WTC11 (cell line): ENCODE measurements around the gene CTNNAL1. TPM values are rescaled to one million over a fixed set of nuclear protein-coding genes. Genes with fewer than 3 reads are reported as not detected.

ENCODE experiments used
- ATAC-seq: fragments of 200-7000 bp; cut with Tn5 transposase; 2 replicates; pipeline ENCODE4 v1.10.0; 2021; ENCODE audit warnings: mild to moderate bottlenecking, moderate library complexity
- CTCF ChIA-PET: fragments of 300-600 bp; sonication (Branson Sonifier 250); formaldehyde crosslinking; loops from one replicate; lab custom pipeline; 2021; ENCODE audit warnings: antibody characterized with exemption; lab: Charles Lee
- POLR2A ChIA-PET: fragments of 350-600 bp; sonication (Branson Sonifier 250); formaldehyde crosslinking; loops from one replicate; lab custom pipeline; 2021; ENCODE audit warnings: antibody characterized with exemption; lab: Charles Lee
- DNase-seq: peaks from one replicate; pipeline ENCODE4 v3.0.0; 2021; ENCODE audit warnings: low spot score
- H3K27ac Mint-ChIP-seq: 2 replicates; pipeline ENCODE4 v1.8.0; 2021; ENCODE audit warnings: mixed read lengths
- H3K27me3 Mint-ChIP-seq: 2 replicates; pipeline ENCODE4 v1.8.0; 2021; ENCODE audit warnings: low read depth, mild to moderate bottlenecking, moderate library complexity, mixed read lengths
- H3K36me3 Mint-ChIP-seq: 2 replicates; pipeline ENCODE4 v1.8.0; 2021; ENCODE audit warnings: mixed read lengths
- H3K4me1 Mint-ChIP-seq: 2 replicates; pipeline ENCODE4 v1.8.0; 2022; ENCODE audit warnings: mixed read lengths
- H3K4me3 Mint-ChIP-seq: 2 replicates; pipeline ENCODE4 v1.8.0; 2021; ENCODE audit warnings: mild to moderate bottlenecking, moderate library complexity, mixed read lengths
- H3K9me3 Mint-ChIP-seq: 2 replicates; pipeline ENCODE4 v1.8.0; 2021; ENCODE audit warnings: mixed read lengths
- AFF4 ChIP-seq: sonication (generic); formaldehyde crosslinking; IDR thresholded peaks from 2 replicates; pipeline ENCODE4 v1.8.1; 2023; ENCODE audit warnings: mild to moderate bottlenecking, missing genetic modification reagents, borderline replicate concordance
- ATF3 ChIP-seq: sonication (generic); formaldehyde crosslinking; conservative IDR thresholded peaks from 2 replicates; pipeline ENCODE4 v1.8.1; 2022; ENCODE audit warnings: mild to moderate bottlenecking, missing genetic modification reagents
- CREB1 ChIP-seq: sonication (generic); formaldehyde crosslinking; IDR thresholded peaks from 2 replicates; pipeline ENCODE4 v1.8.0; 2023; ENCODE audit warnings: mild to moderate bottlenecking, missing genetic modification reagents
- CREM ChIP-seq: sonication (generic); formaldehyde crosslinking; IDR thresholded peaks from 2 replicates; pipeline ENCODE4 v1.8.1; 2022; ENCODE audit warnings: mild to moderate bottlenecking, missing genetic modification reagents, moderate library complexity
- ELF4 ChIP-seq: sonication (generic); formaldehyde crosslinking; IDR thresholded peaks from 2 replicates; pipeline ENCODE4 v1.8.1; 2022; ENCODE audit warnings: low read depth, mild to moderate bottlenecking, moderate library complexity, missing genetic modification reagents
- ERG ChIP-seq: fragments of 250-450 bp; sonication (Bioruptor Pico); IDR thresholded peaks from 2 replicates; pipeline ENCODE4 v1.8.0; 2021; ENCODE audit warnings: mild to moderate bottlenecking
- FOXP1 ChIP-seq: sonication (generic); formaldehyde crosslinking; IDR thresholded peaks from 2 replicates; pipeline ENCODE4 v1.8.0; 2022; ENCODE audit warnings: missing genetic modification reagents, mild to moderate bottlenecking, moderate library complexity, borderline replicate concordance
- GRHL2 ChIP-seq: fragments of 250-450 bp; sonication (Bioruptor Pico); IDR thresholded peaks from 2 replicates; pipeline ENCODE4 v1.8.0; 2022; ENCODE audit warnings: mild to moderate bottlenecking, moderate library complexity; ENCODE audit not compliant: insufficient replicate concordance, severe bottlenecking
- JUN ChIP-seq: sonication (generic); formaldehyde crosslinking; IDR thresholded peaks from 2 replicates; pipeline ENCODE4 v1.8.0; 2023; ENCODE audit warnings: mild to moderate bottlenecking, missing genetic modification reagents
- KAT7 ChIP-seq: sonication (generic); formaldehyde crosslinking; IDR thresholded peaks from 2 replicates; pipeline ENCODE4 v1.8.1; 2023; ENCODE audit warnings: missing genetic modification reagents, mild to moderate bottlenecking, borderline replicate concordance
- PRDM15 ChIP-seq: sonication (generic); formaldehyde crosslinking; IDR thresholded peaks from 2 replicates; pipeline ENCODE4 v1.8.0; 2022; ENCODE audit warnings: missing genetic modification reagents
- RELA ChIP-seq: sonication (generic); formaldehyde crosslinking; IDR thresholded peaks from 2 replicates; pipeline ENCODE4 v1.8.1; 2022; ENCODE audit warnings: missing genetic modification reagents, mild to moderate bottlenecking, borderline replicate concordance
- SMAD3 ChIP-seq: sonication (generic); formaldehyde crosslinking; IDR thresholded peaks from 2 replicates; pipeline ENCODE4 v1.8.0; 2022; ENCODE audit warnings: missing genetic modification reagents, mild to moderate bottlenecking, borderline replicate concordance
- ZNF219 ChIP-seq: sonication (generic); formaldehyde crosslinking; IDR thresholded peaks from 2 replicates; pipeline ENCODE4 v1.8.0; 2023; ENCODE audit warnings: missing genetic modification reagents, mild to moderate bottlenecking, borderline replicate concordance
- total RNA-seq: library from RNA; stranded (reverse); gene quantifications from 3 replicates; pipeline ENCODE4 v1.2.3, GENCODE V29; 2021
- TF ChIP-seq, protein P1 (sequence below): sonication (generic); formaldehyde crosslinking; IDR thresholded peaks from 2 replicates; pipeline ENCODE4 v1.8.0; 2023; ENCODE audit warnings: mild to moderate bottlenecking, missing genetic modification reagents
- TF ChIP-seq, protein P2 (sequence below): sonication (generic); formaldehyde crosslinking; conservative IDR thresholded peaks from 2 replicates; pipeline ENCODE4 v1.8.1; 2023; ENCODE audit warnings: mild to moderate bottlenecking, low read depth, missing genetic modification reagents, moderate library complexity
- TF ChIP-seq, protein P3 (sequence below): sonication (generic); formaldehyde crosslinking; IDR thresholded peaks from 2 replicates; pipeline ENCODE4 v1.8.0; 2022; ENCODE audit warnings: mild to moderate bottlenecking, missing genetic modification reagents

CTNNAL1 gene
- total RNA-seq, 1 experiment from 2014 or later: 53.1 TPM

DNA sequence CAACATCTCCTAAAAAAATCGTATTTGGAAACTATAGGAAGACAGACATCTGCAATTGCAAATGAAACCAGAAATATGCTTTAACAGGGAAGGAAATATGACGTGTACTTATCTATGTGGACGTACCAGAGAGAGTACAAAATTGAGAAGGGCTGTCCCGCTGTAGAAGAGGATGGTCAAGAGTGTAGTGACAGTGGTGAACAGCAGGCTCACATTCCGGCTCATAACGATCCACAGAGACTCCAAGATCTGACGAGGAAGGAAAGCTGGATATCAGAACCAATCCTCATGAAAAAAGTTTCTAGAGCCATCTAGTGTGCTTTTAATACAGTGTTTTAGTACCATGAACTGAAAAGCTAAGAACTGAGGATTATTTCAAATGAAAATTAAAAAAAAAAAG, 37.1 kb upstream of the CTNNAL1 start (continued):
- TF ChIP-seq PRDM15 (CRISPR knock-in tag) (no peak), RELA (CRISPR knock-in tag) (no peak), SMAD3 (CRISPR knock-in tag) (no peak), JUN (CRISPR knock-in tag) (no peak), GRHL2 (CRISPR knock-in tag) (no peak)

GRCh38 chr9:109048822-109049221, 35.5 kb upstream of the CTNNAL1 start:
- ATAC-seq (no peak), DNase-seq (no peak)
- CTCF ChIA-PET: no interaction called here
- no peaks in the 10 kb centered on the region for H3K27me3 Mint-ChIP-seq
- no peak overlapping the region for H3K27ac Mint-ChIP-seq
- peaks cover 5% of the 10 kb centered on the region for H3K4me1 Mint-ChIP-seq
- peaks cover 81% of the 10 kb centered on the region for H3K36me3 Mint-ChIP-seq
- peaks cover 3% of the 10 kb centered on the region for H3K9me3 Mint-ChIP-seq
- TF ChIP-seq ATF3 (CRISPR knock-in tag) (no peak), KAT7 (CRISPR knock-in tag) (no peak), FOXP1 (CRISPR knock-in tag) (no peak), ERG (no peak), AFF4 (no peak), CREM (CRISPR knock-in tag) (no peak), CREB1 (CRISPR knock-in tag) (no peak), ELF4 (no peak), ZNF219 (no peak)
- TF ChIP-seq, protein P1, sequence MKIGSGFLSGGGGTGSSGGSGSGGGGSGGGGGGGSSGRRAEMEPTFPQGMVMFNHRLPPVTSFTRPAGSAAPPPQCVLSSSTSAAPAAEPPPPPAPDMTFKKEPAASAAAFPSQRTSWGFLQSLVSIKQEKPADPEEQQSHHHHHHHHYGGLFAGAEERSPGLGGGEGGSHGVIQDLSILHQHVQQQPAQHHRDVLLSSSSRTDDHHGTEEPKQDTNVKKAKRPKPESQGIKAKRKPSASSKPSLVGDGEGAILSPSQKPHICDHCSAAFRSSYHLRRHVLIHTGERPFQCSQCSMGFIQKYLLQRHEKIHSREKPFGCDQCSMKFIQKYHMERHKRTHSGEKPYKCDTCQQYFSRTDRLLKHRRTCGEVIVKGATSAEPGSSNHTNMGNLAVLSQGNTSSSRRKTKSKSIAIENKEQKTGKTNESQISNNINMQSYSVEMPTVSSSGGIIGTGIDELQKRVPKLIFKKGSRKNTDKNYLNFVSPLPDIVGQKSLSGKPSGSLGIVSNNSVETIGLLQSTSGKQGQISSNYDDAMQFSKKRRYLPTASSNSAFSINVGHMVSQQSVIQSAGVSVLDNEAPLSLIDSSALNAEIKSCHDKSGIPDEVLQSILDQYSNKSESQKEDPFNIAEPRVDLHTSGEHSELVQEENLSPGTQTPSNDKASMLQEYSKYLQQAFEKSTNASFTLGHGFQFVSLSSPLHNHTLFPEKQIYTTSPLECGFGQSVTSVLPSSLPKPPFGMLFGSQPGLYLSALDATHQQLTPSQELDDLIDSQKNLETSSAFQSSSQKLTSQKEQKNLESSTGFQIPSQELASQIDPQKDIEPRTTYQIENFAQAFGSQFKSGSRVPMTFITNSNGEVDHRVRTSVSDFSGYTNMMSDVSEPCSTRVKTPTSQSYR: no peak
- TF ChIP-seq, protein P2, sequence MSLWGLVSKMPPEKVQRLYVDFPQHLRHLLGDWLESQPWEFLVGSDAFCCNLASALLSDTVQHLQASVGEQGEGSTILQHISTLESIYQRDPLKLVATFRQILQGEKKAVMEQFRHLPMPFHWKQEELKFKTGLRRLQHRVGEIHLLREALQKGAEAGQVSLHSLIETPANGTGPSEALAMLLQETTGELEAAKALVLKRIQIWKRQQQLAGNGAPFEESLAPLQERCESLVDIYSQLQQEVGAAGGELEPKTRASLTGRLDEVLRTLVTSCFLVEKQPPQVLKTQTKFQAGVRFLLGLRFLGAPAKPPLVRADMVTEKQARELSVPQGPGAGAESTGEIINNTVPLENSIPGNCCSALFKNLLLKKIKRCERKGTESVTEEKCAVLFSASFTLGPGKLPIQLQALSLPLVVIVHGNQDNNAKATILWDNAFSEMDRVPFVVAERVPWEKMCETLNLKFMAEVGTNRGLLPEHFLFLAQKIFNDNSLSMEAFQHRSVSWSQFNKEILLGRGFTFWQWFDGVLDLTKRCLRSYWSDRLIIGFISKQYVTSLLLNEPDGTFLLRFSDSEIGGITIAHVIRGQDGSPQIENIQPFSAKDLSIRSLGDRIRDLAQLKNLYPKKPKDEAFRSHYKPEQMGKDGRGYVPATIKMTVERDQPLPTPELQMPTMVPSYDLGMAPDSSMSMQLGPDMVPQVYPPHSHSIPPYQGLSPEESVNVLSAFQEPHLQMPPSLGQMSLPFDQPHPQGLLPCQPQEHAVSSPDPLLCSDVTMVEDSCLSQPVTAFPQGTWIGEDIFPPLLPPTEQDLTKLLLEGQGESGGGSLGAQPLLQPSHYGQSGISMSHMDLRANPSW (CRISPR knock-in tag): no peak
- TF ChIP-seq, protein P3, sequence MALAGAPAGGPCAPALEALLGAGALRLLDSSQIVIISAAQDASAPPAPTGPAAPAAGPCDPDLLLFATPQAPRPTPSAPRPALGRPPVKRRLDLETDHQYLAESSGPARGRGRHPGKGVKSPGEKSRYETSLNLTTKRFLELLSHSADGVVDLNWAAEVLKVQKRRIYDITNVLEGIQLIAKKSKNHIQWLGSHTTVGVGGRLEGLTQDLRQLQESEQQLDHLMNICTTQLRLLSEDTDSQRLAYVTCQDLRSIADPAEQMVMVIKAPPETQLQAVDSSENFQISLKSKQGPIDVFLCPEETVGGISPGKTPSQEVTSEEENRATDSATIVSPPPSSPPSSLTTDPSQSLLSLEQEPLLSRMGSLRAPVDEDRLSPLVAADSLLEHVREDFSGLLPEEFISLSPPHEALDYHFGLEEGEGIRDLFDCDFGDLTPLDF (CRISPR knock-in tag): no peak
- H3K4me3 Mint-ChIP-seq: no peak overlapping the region
- POLR2A ChIA-PET: no interaction called here
